SJCRH30 (cell line): ENCODE data around the gene LYSMD2. TPM values are rescaled to one million over a fixed set of nuclear protein-coding genes. Genes with fewer than 3 reads are reported as not detected.

Experiments used
- DNase-seq, 2 experiments: peaks; one replicate each; pipeline ENCODE4 v3.0.0-alpha.2; 2015 to 2020
- H3K27ac ChIP-seq: fragments of 250-450 bp; sonication (Bioruptor Pico); 2 replicates; pipeline ENCODE4 v1.5.1; 2020; ENCODE audit warnings: mild to moderate bottlenecking, moderate library complexity
- H3K27me3 ChIP-seq: fragments of 250-450 bp; sonication (Bioruptor Pico); 2 replicates; pipeline ENCODE4 v1.5.1; 2020; ENCODE audit warnings: mild to moderate bottlenecking, moderate library complexity
- H3K36me3 ChIP-seq: fragments of 250-450 bp; sonication (Bioruptor Pico); 2 replicates; pipeline ENCODE4 v1.5.1; 2020; ENCODE audit warnings: mild to moderate bottlenecking, moderate library complexity
- H3K4me1 ChIP-seq: fragments of 250-450 bp; sonication (Bioruptor Pico); 2 replicates; pipeline ENCODE4 v1.5.1; 2020; ENCODE audit warnings: mild to moderate bottlenecking, moderate library complexity
- H3K4me3 ChIP-seq: fragments of 250-450 bp; sonication (Bioruptor Pico); 2 replicates; pipeline ENCODE4 v1.5.1; 2020; ENCODE audit warnings: mild to moderate bottlenecking, moderate library complexity
- H3K9me3 ChIP-seq: fragments of 250-450 bp; sonication (Bioruptor Pico); replicated peaks from 2 replicates; pipeline ENCODE4 v1.5.1; 2020; ENCODE audit warnings: mild to moderate bottlenecking, moderate library complexity
- total RNA-seq: library from RNA; depleted of rRNA; stranded (reverse); fragments of >200 nt; shearing (Covaris generic); gene quantifications from 2 replicates; pipeline ENCODE4 v1.2.3, GENCODE V29; 2014

LYSMD2 gene
- total RNA-seq, 1 experiment from 2014 or later: 2.0 TPM

DNA sequence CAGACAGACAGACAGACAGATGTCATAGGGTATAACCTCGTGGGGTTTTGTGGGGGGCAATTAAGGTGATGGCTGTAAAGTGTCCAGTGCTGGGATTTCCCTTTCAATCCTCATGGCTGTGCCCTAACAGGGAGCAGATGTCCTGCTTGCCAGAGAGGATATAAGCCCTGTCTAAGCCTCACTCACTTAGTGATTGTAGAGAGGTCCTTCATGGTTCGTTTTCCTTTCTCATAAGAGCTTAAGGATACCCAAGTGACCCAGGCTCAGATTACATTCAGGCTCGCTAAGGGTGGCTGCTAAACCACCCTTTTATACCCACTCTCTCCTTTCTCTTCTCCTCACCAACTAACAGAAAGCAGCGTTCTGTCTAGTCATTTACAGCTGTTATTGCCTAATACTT, 19.2 kb downstream of the LYSMD2 start:
- no peak overlapping the region for H3K4me3 ChIP-seq
- no peaks in the 10 kb centered on the region for H3K36me3 ChIP-seq
- peaks cover 16% of the 10 kb centered on the region for H3K4me1 ChIP-seq
- H3K9me3 ChIP-seq: no peaks in the 10 kb centered on the region
- DNase-seq: peak; percentile 47 to 84
- H3K27me3 ChIP-seq: no peaks in the 10 kb centered on the region
- peak overlapping the region; percentile 40 for H3K27ac ChIP-seq

DNA sequence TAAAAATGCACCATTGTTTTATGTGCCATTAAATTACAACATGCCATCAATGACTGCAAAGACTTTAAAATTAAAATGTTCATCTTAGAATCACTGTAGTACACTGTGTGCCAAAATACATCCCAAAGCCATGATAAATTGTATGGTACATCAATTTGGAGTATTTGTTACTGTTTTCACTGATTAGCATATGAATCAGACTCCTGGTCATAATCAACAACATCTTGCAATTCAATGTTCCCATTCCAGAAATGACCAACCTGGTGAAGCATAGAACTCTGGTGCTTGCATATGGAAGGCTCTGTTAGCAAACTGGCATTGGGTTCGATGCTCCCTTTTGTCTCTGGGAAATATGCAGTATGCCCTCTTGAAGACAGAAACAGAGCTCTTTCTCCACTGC, 22.5 kb downstream of the LYSMD2 start:
- no peaks in the 10 kb centered on the region for H3K36me3 ChIP-seq
- DNase-seq: no peak
- no peaks in the 10 kb centered on the region for H3K27me3 ChIP-seq

DNA sequence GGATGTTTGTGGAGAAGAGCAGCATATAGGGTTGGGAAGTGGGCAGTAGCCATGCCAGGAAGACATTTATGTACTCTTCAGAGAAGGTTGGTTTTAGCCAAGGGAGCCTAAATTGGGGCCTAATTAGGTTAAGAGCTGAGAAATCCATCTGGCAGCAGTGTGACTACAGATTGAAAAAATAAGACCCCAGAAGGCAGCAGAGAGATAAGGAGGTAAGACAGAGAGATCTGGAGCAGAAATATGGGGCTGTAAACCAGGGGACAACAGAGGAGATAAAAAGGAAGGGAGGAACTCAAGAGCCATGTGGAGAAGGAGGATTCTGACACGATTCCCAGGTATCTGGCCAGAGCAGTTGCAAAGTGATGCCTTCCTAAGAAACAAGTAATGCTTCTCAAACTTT, 23.3 kb downstream of the LYSMD2 start:
- no peak overlapping the region for H3K27ac ChIP-seq
- no peaks in the 10 kb centered on the region for H3K36me3 ChIP-seq
- no peaks in the 10 kb centered on the region for H3K9me3 ChIP-seq
- H3K27me3 ChIP-seq: no peaks in the 10 kb centered on the region
- H3K4me1 ChIP-seq: peaks cover 15% of the 10 kb centered on the region
- no peak overlapping the region for H3K4me3 ChIP-seq
- DNase-seq: no peak

More for the DNA sequence above, 22.5 kb downstream of the LYSMD2 start:
- Histone ChIP-seq H3K4me1 (peaks cover 16% of the 10 kb centered on the region), H3K9me3 (no peaks in the 10 kb centered on the region), H3K4me3 (no peak overlapping the region), H3K27ac (no peak overlapping the region)

DNA sequence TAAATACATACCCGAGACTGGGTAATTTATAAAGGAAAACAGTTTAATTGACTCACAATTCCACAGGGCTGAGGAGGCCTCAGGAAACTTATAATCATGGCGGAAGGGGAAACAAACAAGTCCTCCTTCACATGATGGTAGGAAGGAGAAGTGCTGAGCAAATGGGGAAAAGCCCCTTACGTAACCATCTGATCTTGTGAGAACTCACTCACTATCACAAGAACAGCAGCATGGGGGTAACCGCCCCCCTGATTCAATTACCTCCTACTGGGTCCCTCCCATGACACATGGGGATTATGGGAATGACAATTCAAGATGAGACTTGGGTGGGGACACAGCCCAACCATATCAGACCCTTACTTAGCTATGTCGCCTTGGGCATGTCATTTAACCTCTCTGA, 28.4 kb downstream of the LYSMD2 start:
- DNase-seq: no peak
- H3K9me3 ChIP-seq: no peaks in the 10 kb centered on the region
- H3K27me3 ChIP-seq: no peaks in the 10 kb centered on the region
- no peak overlapping the region for H3K27ac ChIP-seq
- H3K4me3 ChIP-seq: no peak overlapping the region
- no peaks in the 10 kb centered on the region for H3K36me3 ChIP-seq
- peaks cover 11% of the 10 kb centered on the region for H3K4me1 ChIP-seq

DNA sequence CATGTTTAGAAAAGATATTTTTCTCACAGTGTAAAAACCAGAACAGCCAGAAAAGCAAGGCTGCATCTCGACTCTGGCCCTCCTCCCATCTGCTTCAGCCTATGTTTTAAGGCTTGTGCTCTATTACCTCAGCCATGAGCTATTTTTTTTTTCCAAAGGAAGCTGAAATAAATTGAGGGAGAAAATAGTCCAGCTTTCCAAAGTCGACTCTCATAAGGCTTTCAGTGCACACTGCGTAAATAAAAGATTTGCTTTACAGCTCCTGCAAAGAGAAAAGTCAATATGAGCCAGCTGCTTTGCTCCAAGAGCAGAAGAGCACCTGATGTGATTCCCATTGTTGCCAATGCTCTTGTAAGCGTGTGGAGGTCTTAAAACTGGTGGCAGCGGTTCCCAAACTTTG, 29.4 kb downstream of the LYSMD2 start:
- Histone ChIP-seq H3K36me3 (no peaks in the 10 kb centered on the region), H3K27ac (no peak overlapping the region), H3K4me3 (no peak overlapping the region), H3K27me3 (no peaks in the 10 kb centered on the region), H3K9me3 (no peaks in the 10 kb centered on the region), H3K4me1 (peaks cover 11% of the 10 kb centered on the region)
- DNase-seq: no peak

DNA sequence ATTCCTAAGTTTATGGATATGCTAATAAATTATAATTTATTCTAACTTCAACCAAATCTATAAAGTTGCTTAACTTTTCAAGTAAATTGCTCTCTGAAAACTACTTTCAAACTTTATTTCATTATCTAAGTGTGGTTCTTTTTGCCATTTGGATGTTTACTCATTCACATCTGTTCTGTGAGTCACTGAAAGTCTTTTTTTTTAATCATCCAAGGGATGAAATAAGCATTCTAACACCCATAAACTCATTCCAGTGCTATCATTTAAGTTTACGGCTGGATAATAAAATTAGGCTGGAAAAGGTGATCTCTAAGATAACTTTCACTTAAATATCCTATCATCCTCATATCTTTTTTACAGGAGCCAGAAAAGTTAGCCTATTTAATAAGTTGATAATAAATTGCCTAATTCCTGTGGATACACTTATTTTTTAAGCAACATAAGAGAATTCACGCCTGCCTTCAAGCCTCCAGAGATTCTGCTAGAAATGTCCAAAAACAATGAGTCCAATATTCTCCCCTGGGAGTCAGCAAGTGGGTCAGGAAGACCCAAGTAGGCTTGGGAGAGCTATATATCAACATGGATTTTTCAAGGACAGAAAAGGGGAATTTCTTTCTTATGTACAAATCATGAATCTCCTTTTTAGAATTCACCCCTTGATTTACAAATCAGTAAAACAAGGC, 30.4 kb downstream of the LYSMD2 start:
- Histone ChIP-seq H3K27ac (no peak overlapping the region), H3K27me3 (no peaks in the 10 kb centered on the region), H3K4me1 (peaks cover 11% of the 10 kb centered on the region), H3K36me3 (no peaks in the 10 kb centered on the region), H3K4me3 (no peak overlapping the region), H3K9me3 (no peaks in the 10 kb centered on the region)
- no peak for DNase-seq

DNA sequence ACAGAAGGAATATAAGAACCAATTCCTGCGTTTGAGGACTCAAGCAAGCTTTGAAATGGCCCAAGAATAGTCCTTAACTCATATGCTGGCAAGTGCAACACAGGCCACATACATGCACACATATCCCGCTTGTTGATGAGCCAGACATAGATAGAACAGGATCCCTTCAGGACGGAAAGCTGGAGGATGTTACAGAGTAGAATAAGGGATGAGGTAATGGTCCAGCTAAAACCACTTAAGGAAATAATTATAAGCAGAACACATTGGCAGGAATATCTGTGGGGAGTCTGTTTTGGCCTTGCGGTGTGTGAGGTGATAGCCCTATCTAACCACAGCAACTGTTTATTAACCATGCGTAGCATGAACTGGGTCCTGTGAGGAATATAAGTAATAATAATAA, 31.2 kb downstream of the LYSMD2 start:
- H3K27ac ChIP-seq: no peak overlapping the region
- H3K27me3 ChIP-seq: no peaks in the 10 kb centered on the region
- no peak overlapping the region for H3K4me3 ChIP-seq
- H3K9me3 ChIP-seq: no peaks in the 10 kb centered on the region
- peak; percentile 11 to 50 for DNase-seq
- H3K36me3 ChIP-seq: no peaks in the 10 kb centered on the region
- H3K4me1 ChIP-seq: peaks cover 11% of the 10 kb centered on the region

DNA sequence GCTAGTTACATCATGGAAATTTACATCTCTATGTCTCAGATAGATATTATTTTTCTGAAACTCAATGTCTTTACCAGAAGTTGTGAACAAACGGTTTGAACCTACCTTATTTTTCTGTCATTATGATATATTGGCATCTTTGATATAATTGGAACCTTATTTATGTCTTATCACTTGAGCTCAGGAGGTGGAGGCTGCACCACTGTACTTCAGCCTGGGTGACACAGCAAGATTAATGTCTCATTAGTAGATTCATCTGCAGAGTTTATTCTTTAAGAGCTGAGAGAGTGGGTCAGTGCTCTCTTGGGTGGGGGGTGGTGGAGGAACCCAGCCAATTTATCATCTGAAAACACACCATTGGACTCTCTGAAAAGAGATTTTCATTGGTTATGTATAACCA, 34.7 kb downstream of the LYSMD2 start:
- Histone ChIP-seq H3K4me3 (no peak overlapping the region), H3K27me3 (no peaks in the 10 kb centered on the region)
- no peak for DNase-seq

DNA sequence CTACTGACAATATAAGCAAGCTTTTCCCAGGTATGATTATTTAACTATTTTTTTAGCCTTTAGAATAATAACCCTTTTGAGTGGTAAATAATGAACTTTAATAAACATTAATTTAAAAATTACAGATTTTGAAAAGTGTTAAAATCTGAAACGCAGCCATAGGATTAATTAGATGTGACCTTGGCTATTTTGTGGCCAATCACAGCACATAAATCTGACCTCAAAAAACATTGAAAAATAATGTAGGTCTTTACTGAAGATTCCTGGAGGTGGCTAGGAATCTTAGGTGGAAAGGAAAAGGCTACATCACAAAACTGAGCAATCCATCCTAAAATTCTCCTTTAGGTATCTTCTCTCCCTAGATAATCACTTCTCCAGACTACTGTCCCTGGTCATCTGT, 38.1 kb downstream of the LYSMD2 start:
- no peaks in the 10 kb centered on the region for H3K27me3 ChIP-seq
- no peak overlapping the region for H3K4me3 ChIP-seq
- no peaks in the 10 kb centered on the region for H3K36me3 ChIP-seq
- DNase-seq: no peak
- H3K9me3 ChIP-seq: no peaks in the 10 kb centered on the region
- H3K27ac ChIP-seq: no peak overlapping the region
- no peaks in the 10 kb centered on the region for H3K4me1 ChIP-seq

More for the DNA sequence above, 34.7 kb downstream of the LYSMD2 start:
- Histone ChIP-seq H3K4me1 (peaks cover 11% of the 10 kb centered on the region), H3K27ac (no peak overlapping the region), H3K36me3 (no peaks in the 10 kb centered on the region), H3K9me3 (no peaks in the 10 kb centered on the region)

DNA sequence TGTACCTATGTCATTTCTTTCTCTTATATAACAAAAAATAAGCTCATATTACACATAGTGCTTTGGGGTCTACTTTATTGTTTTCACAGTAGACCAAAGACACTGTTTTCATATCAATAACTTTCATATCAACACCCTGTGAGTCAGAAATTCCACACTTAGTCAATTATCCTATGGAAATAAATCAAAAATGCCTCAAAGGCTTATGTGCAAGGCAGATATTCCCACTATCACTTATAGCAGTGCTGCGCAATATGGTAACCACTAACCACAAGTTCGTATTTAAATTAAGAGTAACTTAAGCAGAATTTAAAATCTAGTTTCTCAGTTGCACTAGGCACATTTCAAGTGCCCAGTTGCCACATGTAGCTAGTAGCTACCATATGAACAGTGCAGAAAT, 40.3 kb downstream of the LYSMD2 start:
- H3K36me3 ChIP-seq: no peaks in the 10 kb centered on the region
- no peak for DNase-seq
- no peaks in the 10 kb centered on the region for H3K4me1 ChIP-seq
- no peaks in the 10 kb centered on the region for H3K9me3 ChIP-seq
- H3K4me3 ChIP-seq: no peak overlapping the region
- no peak overlapping the region for H3K27ac ChIP-seq
- no peaks in the 10 kb centered on the region; the same call in 1 of the 2 replicates for H3K27me3 ChIP-seq

DNA sequence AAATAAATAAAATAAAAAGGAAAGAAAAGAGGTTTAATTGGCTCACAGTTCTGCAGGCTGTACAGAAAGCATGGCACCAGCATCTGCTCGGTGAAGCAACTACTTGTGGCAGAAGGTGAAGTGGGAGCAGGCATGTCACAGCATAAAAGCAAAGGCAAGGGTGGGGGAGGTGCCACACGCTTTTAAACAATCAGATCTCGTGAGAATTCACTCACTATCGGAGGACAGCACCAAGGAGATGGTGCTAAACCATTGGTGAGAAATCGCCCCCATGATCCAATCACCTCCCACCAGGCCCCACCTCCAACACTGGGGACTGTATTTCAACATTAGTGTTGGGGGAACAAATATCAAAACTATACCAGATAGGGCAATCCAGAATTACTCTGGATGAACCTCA, 40.9 kb downstream of the LYSMD2 start:
- H3K27me3 ChIP-seq: no peaks in the 10 kb centered on the region; the same call in 1 of the 2 replicates

DNA sequence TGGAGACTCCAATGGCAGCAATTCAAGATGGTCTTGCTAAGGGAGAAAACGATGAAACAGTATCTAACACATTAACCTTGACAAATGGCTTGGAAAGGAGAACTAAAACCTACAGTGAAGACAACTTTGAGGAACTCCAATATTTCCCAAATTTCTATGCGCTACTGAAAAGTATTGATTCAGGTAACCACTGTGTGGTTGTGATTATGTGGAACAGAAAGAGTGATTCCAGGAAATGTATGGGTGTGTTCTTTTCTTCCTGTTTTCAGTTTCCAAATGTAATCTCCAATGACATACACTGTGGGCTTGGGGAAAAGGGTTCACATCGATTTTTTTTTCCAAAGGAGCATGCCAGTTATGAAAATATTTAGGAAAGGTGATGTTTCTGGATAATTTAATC, 45.3 kb downstream of the LYSMD2 start:
- Histone ChIP-seq H3K4me1 (no peaks in the 10 kb centered on the region), H3K4me3 (no peak overlapping the region), H3K27ac (no peak overlapping the region), H3K27me3 (no peaks in the 10 kb centered on the region; the same call in 1 of the 2 replicates), H3K9me3 (no peaks in the 10 kb centered on the region), H3K36me3 (no peaks in the 10 kb centered on the region)
- no peak for DNase-seq

More for the DNA sequence above, 40.9 kb downstream of the LYSMD2 start:
- Histone ChIP-seq H3K4me1 (no peaks in the 10 kb centered on the region), H3K9me3 (no peaks in the 10 kb centered on the region), H3K36me3 (no peaks in the 10 kb centered on the region), H3K4me3 (no peak overlapping the region), H3K27ac (no peak overlapping the region)
- DNase-seq: no peak

DNA sequence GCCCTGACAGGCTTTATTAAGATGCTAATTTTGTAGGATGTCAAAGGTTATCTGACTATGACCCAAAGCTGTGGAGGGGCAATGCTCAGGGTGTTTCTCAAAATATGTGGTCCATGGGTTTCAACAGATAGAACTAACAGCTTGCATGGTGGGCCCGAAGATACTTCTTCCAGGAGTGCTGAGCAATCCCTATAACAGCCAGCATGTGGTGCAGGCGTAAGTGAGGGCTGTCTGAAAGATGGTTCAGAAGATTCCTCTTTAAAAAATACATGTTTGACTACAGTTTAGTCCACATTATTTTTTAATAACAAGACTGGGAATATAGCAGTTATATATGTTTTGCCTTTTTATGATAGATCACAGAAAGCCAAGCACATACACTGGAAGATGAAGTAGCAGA, 48.6 kb downstream of the LYSMD2 start:
- no peak overlapping the region for H3K27ac ChIP-seq
- H3K27me3 ChIP-seq: no peaks in the 10 kb centered on the region; the same call in 1 of the 2 replicates
- H3K36me3 ChIP-seq: no peaks in the 10 kb centered on the region
- no peaks in the 10 kb centered on the region for H3K4me1 ChIP-seq
- DNase-seq: no peak
- no peaks in the 10 kb centered on the region for H3K9me3 ChIP-seq
- H3K4me3 ChIP-seq: no peak overlapping the region

DNA sequence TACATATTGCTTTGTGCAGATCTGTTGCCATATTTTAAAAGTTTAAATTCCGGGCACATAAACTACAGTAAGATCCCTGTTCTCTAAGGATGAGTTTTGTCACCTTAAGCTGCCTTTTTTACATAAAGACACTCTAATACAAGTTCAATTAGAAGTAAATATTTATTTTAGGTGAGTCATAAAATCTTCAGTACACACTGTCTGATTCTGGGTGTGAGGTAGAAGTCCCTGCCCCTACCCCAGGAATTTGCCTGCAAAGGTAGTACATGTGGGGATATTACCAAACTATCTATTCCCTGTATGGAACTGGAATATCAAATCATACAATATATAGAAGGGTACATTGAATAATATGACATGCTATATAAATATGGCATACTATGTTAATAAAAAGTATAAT, 49.9 kb downstream of the LYSMD2 start:
- no peak overlapping the region for H3K4me3 ChIP-seq
- no peaks in the 10 kb centered on the region for H3K36me3 ChIP-seq
- H3K9me3 ChIP-seq: no peaks in the 10 kb centered on the region
- no peaks in the 10 kb centered on the region for H3K4me1 ChIP-seq
- no peaks in the 10 kb centered on the region for H3K27me3 ChIP-seq
- no peak overlapping the region for H3K27ac ChIP-seq
- DNase-seq: no peak

DNA sequence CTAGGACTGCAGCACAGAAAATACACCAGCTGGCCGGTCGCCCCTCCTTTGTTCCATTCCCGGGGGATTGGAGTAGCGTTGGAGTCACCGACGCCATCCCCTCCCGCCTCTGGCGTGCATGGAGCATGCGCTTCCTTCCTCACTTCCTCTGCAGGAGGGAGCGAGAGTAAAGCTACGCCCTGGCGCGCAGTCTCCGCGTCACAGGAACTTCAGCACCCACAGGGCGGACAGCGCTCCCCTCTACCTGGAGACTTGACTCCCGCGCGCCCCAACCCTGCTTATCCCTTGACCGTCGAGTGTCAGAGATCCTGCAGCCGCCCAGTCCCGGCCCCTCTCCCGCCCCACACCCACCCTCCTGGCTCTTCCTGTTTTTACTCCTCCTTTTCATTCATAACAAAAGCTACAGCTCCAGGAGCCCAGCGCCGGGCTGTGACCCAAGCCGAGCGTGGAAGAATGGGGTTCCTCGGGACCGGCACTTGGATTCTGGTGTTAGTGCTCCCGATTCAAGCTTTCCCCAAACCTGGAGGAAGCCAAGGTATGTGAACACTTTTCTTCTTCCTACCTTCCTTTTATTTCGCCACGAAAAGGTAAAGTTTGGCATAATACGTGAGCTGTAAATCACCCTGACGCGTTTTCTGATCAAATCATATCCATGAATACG, 56.0 kb downstream of the LYSMD2 start, which contains the start of gene SCG3:
Gene SCG3 (plus strand): TSS at position 201 of the 661 bp plus-strand sequence. CDS start 253 bp downstream, at position 454.
- peak; percentile 18 to 32 for DNase-seq
- no peak within 1 kb of the TSS for H3K27ac ChIP-seq
- no peaks in the 10 kb centered on the region for H3K9me3 ChIP-seq

More for the DNA sequence above, 56.0 kb downstream of the LYSMD2 start, which contains the start of gene SCG3:
- H3K36me3 ChIP-seq: no peaks in the 10 kb centered on the region
- H3K4me1 ChIP-seq: no peaks in the 10 kb centered on the region
- H3K27me3 ChIP-seq: no peaks in the 10 kb centered on the region
- no peak within 1 kb of the TSS for H3K4me3 ChIP-seq
